Ishikawa (cell line): ENCODE results near the gene RIN3.

Experiments
- CEBPB ChIP-seq: IDR thresholded peaks from 2 replicates; pipeline ENCODE4 v1.6.1; 2012
- EGR1 ChIP-seq: IDR thresholded peaks from 2 replicates; pipeline ENCODE4 v1.6.1; 2012
- EP300 ChIP-seq: IDR thresholded peaks from 2 replicates; pipeline ENCODE4 v1.6.1; 2012; ENCODE audit warnings: borderline replicate concordance
- RAD21 ChIP-seq: IDR thresholded peaks from 2 replicates; pipeline ENCODE4 v1.6.1; 2012; ENCODE audit warnings: low read depth
- TAF1 ChIP-seq: IDR thresholded peaks from 2 replicates; pipeline ENCODE4 v1.6.1; 2012; ENCODE audit warnings: low read depth, mild to moderate bottlenecking
- TCF12 ChIP-seq: IDR thresholded peaks from 2 replicates; pipeline ENCODE4 v1.6.1; 2012; ENCODE audit warnings: low read depth
- YY1 ChIP-seq: IDR thresholded peaks from 2 replicates; pipeline ENCODE4 v1.6.1; 2012; ENCODE audit warnings: low read depth
- TF ChIP-seq, protein P1 (sequence below): IDR thresholded peaks from 2 replicates; pipeline ENCODE4 v1.6.1; 2012
- TF ChIP-seq, protein P2 (sequence below): IDR thresholded peaks from 2 replicates; pipeline ENCODE4 v1.6.1; 2012
- TF ChIP-seq, protein P3 (sequence below): IDR thresholded peaks from 2 replicates; pipeline ENCODE4 v1.6.1; 2012; ENCODE audit warnings: low read depth, mild to moderate bottlenecking

DNA sequence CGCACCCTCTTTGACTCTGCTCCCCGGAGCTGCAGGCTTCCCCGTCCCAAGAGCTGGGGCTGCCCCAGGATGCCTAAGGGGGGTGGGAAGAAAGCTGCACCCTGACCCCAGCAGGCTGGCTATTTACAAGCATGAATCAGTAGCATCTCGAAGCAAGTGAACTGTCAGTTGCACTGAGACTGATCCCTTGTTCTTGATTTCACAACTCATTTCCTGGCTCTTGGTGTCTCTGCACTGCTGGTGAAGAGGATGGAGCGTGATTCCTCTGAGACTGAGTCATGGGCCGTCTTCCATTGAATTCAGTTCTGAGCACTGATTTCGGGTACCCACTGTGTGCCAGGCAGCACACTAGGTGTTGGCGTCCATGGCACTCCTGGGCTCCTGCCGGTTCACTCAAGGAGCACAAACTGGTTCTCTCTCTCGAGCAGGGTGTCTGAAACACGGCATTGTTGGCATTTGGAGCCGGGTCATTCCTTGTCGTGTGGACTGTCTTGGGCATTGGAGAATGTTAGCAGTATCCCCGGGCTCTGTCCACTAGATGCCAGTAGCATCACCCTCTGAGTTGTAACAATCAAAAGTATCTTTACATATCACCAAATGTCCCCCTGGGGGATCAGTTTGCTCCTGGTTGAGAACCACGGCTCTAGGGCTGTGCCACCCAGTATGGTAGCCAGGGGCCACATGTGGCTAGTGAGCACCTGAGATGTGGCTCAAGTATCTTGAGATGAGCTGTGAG is 86.9 kb downstream of the RIN3 start:
- no peak for TF ChIP-seq RAD21
- TF ChIP-seq, protein P1, sequence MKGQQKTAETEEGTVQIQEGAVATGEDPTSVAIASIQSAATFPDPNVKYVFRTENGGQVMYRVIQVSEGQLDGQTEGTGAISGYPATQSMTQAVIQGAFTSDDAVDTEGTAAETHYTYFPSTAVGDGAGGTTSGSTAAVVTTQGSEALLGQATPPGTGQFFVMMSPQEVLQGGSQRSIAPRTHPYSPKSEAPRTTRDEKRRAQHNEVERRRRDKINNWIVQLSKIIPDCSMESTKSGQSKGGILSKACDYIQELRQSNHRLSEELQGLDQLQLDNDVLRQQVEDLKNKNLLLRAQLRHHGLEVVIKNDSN: no peak
- no peak for TF ChIP-seq YY1
- no peak for TF ChIP-seq EP300
- no peak for TF ChIP-seq TAF1
- TF ChIP-seq, protein P2, sequence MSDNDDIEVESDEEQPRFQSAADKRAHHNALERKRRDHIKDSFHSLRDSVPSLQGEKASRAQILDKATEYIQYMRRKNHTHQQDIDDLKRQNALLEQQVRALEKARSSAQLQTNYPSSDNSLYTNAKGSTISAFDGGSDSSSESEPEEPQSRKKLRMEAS: no peak
- TF ChIP-seq CEBPB: no peak
- no peak for TF ChIP-seq TCF12
- TF ChIP-seq, protein P3, sequence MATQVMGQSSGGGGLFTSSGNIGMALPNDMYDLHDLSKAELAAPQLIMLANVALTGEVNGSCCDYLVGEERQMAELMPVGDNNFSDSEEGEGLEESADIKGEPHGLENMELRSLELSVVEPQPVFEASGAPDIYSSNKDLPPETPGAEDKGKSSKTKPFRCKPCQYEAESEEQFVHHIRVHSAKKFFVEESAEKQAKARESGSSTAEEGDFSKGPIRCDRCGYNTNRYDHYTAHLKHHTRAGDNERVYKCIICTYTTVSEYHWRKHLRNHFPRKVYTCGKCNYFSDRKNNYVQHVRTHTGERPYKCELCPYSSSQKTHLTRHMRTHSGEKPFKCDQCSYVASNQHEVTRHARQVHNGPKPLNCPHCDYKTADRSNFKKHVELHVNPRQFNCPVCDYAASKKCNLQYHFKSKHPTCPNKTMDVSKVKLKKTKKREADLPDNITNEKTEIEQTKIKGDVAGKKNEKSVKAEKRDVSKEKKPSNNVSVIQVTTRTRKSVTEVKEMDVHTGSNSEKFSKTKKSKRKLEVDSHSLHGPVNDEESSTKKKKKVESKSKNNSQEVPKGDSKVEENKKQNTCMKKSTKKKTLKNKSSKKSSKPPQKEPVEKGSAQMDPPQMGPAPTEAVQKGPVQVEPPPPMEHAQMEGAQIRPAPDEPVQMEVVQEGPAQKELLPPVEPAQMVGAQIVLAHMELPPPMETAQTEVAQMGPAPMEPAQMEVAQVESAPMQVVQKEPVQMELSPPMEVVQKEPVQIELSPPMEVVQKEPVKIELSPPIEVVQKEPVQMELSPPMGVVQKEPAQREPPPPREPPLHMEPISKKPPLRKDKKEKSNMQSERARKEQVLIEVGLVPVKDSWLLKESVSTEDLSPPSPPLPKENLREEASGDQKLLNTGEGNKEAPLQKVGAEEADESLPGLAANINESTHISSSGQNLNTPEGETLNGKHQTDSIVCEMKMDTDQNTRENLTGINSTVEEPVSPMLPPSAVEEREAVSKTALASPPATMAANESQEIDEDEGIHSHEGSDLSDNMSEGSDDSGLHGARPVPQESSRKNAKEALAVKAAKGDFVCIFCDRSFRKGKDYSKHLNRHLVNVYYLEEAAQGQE: no peak
- no peak for TF ChIP-seq EGR1
